ENCODE measurements around the gene PGRMC2.

The PGRMC2 gene

GRCh38 chr4:128287141-128287870 is at the start of gene PGRMC2:
TSS of gene PGRMC2 (minus strand) at chr4:128287813. CDS start at chr4:128287790, 23 bp downstream.
- no peak for DNase-seq

DNA sequence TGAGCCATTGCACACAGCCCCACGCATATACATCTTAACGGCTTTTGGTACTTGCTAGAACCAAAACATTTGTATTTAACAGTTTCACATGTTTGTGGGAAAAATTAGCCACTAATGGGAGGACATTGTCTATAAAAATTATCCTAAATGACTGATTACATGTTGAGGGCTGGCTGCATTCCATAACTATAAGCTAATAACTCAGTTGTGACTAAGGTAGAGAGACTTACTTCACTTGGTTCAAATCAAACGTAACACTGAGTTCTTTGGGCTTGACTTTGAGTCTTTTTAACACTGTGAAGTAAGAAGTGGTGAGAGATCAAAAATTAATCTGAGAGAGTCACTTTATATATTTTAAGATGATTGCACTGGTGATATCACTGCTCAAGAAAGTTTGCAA is 47.9 kb upstream of the PGRMC2 start:
- no peak for DNase-seq

DNA sequence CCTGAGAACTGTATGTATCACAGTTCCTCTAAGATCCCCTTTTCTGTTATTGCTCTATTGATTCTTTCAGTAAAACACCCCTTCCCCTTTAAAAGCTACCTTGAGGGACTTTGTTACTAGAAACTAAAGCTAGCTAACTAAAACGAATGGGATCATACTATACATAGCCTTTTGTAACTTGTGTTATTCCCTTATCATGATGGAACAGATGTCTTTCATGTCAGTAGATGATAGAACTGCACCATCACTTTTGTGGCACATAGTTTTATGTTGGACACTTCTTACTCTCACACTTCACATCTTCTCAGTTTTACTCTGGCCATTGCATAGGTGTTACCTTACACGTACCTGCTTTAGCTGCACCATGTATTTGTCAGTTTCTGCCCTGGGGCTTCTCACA is 46.6 kb upstream of the PGRMC2 start:
- no peak for DNase-seq

GRCh38 chr4:128333309-128334018 is 45.9 kb upstream of the PGRMC2 start:
- no peak for DNase-seq

- no peak for DNase-seq
Measured at GRCh38 chr4:128332081-128332480, 44.5 kb upstream of the PGRMC2 start.

DNA sequence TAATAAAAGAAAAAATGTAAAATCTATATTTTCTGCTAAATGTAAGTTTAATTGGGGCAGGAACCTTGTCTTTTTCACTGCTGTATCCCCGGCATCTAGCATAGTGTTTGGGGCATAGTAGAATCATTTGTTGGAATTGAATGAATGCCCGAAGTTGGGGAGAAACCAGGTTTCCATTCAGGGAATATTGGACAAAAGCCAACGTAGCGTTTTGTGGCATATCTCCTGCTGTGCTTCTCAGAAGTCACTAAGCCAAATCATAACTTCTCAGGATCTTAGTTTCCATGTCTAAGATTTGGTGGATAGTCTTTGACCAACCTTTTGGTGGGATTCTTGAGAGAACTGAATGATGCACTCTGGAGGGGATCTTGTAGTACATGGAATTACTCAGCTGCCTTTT is 42.0 kb upstream of the PGRMC2 start:
- no peak for DNase-seq

DNA sequence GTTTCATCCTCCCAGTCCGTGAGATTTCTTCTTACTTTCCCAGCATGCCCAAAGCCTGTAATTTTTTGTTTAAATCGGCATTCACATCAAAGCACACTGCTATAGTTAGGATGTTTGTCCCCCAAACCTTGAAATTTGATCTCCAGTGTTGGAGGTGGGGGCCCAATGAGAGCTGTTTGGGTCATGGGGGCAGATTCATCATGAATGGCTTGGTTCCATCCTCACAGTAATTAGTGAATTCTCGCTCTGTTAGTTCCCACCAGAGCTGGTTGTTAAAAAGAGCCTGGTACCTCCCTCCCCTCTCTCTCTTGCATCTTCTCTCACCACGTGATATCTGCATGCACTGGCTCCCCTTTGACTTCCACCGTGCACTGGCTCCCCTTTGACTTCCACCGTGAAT is 40.5 kb upstream of the PGRMC2 start:
- no peak for DNase-seq

DNA sequence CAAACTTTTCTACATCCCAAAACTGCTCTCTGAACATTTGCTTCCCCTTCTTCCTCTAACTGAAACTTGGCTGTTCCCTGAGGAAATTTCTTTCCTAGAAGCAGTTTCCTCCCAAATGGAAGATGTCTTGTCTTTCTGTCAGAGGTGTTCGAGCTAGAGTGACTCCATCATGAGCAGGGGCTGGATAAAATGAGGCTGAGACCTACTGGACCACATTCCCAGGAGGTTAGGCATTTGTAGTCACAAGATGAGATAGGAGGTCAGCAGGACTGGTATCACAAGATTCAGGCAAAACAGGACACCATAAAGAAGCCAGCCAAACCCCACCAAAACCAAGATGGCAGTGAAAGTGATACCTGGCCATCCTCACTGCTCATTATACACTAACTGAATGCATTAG is 35.8 kb upstream of the PGRMC2 start:
- DNase-seq: no peak

DNA sequence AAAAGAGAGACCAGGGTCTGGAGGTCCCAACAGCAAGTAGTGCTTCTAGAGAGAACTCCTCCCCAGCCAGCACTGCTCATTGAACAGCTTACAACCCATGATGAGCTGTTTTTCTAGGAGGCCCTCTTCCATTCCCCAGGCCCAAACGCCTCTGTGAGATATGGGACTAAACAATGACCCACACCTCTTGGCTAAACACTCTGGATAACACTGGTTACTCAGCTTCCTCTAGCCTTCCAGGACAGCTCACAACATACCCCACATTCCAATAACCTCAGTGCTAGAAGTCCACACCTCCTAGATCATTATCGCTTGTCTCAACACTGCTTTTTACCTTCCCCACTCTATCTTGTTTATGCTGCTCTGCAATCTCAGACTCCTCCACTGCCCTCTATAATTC is 35.4 kb upstream of the PGRMC2 start:
- DNase-seq: no peak

DNA sequence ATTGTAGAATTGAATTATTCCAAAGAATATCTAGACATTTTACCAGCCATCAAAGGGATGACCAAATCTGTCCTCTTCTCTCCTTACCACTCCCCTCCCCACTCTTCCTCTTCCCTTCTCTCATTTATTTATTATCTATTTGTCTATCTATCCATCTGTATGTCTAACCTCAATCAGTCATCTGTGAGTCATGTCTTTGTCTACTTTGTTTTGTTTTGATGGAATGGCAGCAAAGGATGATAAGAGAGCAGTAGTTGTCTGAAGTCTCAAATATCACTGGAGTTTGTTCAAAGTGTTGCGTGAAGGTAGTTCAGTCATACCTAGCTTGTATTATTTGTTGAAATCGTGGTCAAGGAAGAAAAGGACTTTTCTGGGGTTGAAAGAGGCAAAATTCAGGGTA is 34.7 kb upstream of the PGRMC2 start:
- DNase-seq: no peak

- DNase-seq: no peak
Measured at GRCh38 chr4:128320656-128321055, 33.0 kb upstream of the PGRMC2 start.

DNA sequence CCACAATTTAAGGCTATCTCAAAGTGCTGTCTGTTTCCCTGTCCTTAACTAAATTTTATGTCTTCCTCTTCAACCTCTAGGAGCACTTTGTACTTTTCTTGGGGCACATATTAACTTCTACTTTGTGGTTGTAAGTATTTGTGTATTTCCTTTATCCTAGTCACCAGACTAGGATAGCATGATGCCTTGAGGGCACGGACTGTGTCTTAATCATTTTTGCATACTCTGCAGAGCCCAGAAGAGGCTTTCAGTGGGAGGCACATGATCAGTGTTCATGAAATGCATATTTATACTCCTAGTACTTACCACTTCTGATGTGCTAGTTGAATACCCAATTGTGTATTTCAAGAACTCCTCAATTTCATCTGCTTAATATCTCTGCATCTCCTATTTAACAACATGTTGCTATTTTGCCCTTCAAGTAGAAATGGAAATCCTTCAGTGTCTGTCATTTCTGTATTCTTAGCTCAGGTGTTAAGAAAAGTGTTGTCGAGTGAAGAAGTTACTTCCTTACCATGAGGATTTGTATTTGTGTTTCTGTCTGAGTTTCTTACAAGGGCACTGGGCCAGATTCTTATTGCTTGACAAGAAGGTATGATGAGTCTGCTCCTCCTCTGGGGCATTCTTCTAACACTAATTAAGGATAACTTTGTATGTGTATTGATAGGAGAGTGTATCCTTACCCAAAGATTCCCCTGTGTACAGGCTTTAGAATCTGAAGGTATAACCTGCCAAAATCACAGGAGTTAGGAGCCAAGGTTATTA is 28.3 kb upstream of the PGRMC2 start:
- DNase-seq: no peak

DNA sequence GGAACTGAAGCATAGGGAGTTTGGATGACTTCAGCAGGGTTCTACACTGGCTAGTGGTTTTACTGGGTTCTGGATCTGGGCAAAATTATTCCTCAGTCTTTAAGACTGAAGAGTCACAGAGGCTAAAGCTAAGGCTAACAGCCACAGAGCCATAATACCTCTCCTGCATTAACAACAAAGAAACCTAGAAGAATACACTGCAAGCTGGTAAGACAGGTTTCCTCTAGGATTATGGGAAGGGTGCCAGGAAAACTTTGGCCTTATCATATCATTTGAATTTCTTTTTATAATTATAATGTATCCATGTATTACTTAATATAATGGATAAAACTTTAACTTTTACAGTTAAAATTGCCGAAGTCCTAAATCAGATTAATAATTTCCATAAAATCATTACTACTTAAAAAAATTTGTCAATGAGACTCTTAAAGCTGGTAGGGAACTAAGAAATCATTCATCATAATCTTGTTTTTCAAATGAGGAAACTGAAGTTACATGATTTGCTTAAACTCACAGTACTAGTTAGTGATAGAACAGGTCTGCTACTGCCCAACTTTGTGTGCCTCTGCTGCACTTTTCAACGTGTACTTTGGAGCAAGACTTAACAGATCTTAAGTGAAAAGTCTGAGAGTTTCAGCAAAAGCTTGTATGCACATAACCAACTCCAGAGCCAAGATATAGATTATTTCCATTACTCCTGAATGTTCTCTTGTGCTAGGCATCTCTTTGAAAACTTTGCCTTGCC is 24.2 kb upstream of the PGRMC2 start:
- DNase-seq: no peak

GRCh38 chr4:128310266-128310697 is 22.7 kb upstream of the PGRMC2 start:
- peak; percentile 32 for DNase-seq

GRCh38 chr4:128309585-128309984 is 22.0 kb upstream of the PGRMC2 start:
- no peak for DNase-seq

DNA sequence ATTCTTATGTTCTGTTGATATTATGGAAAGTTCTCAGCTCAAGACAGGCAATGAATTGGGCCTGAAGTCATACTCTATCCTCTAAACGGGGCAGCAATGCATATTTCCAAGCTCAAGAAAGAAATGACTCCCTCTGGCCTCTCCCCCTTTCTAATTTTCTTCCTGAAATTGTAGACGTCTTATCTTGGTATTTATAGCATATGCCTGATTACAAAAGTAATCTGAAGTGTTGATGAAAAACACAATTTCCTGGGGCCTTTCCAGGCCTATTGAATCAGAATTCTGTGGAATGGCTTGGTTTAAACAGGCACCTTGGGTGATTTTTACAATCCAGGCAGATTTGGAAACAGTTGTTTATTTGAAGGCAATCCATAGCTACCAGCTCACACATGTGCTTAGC is 21.4 kb upstream of the PGRMC2 start:
- DNase-seq: no peak

GRCh38 chr4:128307123-128307571 is 19.5 kb upstream of the PGRMC2 start:
- DNase-seq: no peak

DNA sequence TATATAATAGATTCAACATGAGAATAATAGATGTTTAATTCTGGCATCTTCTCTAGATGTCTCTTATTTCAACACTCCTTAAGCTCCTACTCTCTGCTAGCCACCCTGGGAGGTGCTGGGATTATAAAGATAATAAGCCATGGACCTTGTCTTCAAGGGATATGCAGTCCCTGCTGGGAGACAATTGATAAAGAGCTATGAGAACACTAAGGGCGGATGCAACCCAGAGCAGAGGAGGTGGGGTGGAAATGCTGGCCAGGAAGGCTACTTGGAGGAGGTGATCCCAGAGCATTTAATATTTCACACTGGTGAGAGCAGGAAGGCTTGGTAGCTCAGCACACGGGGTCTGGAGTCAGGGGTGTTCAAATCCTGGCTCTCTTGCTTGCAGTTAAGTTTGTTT is 18.3 kb upstream of the PGRMC2 start:
- DNase-seq: no peak

GRCh38 chr4:128303986-128304385 is 16.4 kb upstream of the PGRMC2 start:
- no peak for DNase-seq

DNA sequence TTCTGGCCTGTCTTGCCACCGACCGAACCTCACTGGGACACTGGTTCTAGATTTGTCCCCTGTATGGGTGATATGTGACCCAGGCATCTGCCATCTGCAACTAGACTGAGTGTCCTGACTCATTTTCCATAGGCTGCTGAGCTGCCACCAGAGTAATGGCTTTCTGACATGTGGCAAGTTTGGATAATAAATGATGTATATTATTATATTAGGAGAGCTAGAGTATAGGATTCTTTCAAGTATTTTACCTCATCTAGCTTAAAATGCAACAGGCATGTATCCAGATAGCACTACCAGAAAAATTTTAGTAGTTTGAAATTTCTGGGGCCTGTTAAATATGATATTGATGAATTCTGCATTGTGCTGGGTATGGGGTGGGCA is 15.8 kb upstream of the PGRMC2 start:
- DNase-seq: no peak

DNA sequence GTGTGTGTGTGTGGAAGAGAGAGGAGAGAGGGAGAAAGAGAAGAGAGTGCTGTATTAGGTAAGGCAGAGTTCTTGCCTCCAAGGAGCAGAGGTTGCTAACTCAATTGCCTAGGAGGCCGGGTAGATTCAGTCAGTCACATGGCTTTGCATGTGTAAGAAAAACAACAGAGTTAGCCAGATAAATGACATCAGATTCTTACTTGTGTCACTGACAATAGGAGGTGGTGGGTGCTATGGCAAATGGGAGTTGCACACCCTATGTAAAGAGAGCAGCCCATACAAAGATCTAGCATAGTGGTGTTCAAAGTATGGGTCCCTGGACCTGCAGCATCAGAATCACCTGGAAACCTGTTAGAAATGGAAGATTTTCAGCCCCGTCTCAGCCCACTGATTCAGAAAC is 14.4 kb upstream of the PGRMC2 start:
- no peak for DNase-seq

DNA sequence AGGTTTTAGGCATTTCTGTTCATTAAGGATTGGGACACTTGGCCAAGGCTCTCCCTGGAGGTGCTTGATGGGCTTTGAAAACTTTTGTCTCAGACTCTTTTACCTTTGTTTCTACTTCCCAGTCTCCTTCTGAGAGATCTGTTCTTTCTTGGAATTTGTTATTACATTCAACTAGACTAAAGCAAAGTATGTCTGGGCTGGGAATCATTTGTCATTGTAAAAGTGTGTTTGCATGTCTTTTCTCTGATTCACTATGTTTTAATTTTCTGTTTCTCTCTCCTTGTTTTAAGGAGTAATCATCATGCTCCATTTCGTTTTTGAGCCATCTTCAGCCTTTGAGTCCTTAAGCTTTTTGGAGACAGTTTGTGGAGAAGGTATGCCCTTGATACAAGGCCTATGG is 12.2 kb upstream of the PGRMC2 start:
- no peak for DNase-seq

DNA sequence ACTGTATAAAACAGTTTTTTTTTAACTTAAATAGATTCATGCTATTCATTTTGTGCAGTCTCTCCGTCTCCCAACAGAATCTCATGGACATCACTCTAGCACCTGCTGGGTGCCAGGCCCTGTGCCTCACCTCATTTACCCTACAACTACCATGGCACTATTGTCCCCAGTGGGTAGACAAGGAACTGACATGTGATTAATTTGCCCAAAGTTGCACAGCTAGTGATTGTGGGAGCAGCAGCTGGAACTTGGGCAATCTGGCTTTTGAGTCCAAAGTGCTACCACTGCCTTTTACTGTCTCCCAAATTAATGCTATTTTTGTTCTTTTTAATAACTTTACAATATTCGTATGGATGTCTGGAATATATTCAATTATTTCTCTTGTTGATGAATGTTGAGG is 11.2 kb upstream of the PGRMC2 start:
- DNase-seq: no peak

Data from femur (tissue), 1 donor.